HL-60 (cell line): ENCODE results near the gene FKRP.

Experiments used
- DNase-seq, 2 experiments: peaks; one replicate each; pipeline ENCODE4 v3.0.0-alpha.2; 2010 to 2020; ENCODE audit warnings: low read depth in 1 of 2, low spot score in 1 of 2
- H3K27ac ChIP-seq: fragments of 250-450 bp; sonication (Bioruptor Pico); replicated peaks from 2 replicates; pipeline ENCODE4 v1.5.1; 2020; ENCODE audit warnings: mild to moderate bottlenecking, moderate library complexity
- H3K27me3 ChIP-seq: fragments of 250-450 bp; sonication (Bioruptor Pico); 2 replicates; pipeline ENCODE4 v1.5.1; 2021; ENCODE audit warnings: mild to moderate bottlenecking, moderate library complexity; ENCODE audit not compliant: insufficient read depth, poor library complexity, severe bottlenecking
- H3K4me3 ChIP-seq: replicated peaks from 2 replicates; pipeline ENCODE4 v1.5.1; 2011; ENCODE audit warnings: mild to moderate bottlenecking, control low read depth, low read length; ENCODE audit not compliant: insufficient read depth
- GABPA ChIP-seq: IDR thresholded peaks from 2 replicates; pipeline ENCODE4 v1.6.1; 2012; ENCODE audit warnings: low read depth
- POLR2AphosphoS5 ChIP-seq: IDR thresholded peaks from 2 replicates; pipeline ENCODE4 v1.6.1; 2012; ENCODE audit warnings: low read depth
- SPI1 ChIP-seq: IDR thresholded peaks from 2 replicates; pipeline ENCODE4 v1.6.1; 2012; ENCODE audit warnings: low read depth, mild to moderate bottlenecking, borderline replicate concordance
- TF ChIP-seq, protein P1 (sequence below): IDR thresholded peaks from 2 replicates; pipeline ENCODE4 v1.6.1; 2012; ENCODE audit warnings: low read depth; ENCODE audit not compliant: insufficient replicate concordance
- TF ChIP-seq, protein P2 (sequence below): IDR thresholded peaks from one replicate; pipeline ENCODE4 v1.5.1; 2011; ENCODE audit warnings: low read length, control low read depth, inconsistent platforms; ENCODE audit not compliant: insufficient read depth

FKRP gene

DNA sequence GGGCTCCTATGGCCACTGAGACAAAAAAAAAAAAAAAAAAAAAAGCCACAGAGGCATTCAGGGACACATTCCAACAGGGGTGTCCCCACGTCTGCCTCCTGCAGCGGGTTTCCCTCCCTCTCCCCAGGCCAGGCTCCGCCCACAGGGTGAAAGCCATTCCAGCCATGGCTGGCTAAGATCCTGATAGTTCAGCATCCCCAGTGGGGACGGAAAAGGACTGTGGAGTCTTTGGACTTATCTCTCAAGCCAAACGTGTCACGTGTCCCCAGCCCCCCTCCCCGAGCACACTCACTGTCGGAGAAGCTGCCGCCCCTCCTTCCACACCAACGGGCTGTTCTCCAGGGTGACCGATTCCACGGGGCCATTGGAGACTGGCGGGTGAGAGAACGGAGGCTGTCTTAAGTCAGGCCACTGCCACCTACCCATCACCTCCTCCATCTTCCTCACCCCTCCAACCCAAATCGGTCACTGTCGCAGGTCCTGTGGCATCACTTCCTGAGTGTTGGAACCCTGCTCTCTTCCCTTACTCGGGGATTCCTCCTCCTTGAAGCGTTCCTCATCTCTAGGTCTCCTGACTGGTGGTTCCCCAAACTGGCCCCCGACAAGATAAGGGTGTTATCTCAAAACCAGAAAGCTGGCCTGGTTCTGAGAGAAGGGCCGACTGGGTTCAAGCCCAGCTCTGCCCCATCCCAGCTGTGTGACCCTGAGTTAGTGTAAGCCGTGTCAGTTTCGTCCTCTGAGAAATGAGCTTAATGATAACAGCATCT lies 9.1 kb upstream of the FKRP start:
- no peak for DNase-seq
- TF ChIP-seq POLR2AphosphoS5 (no peak), SPI1 (no peak), GABPA (no peak)
- TF ChIP-seq, protein P1, sequence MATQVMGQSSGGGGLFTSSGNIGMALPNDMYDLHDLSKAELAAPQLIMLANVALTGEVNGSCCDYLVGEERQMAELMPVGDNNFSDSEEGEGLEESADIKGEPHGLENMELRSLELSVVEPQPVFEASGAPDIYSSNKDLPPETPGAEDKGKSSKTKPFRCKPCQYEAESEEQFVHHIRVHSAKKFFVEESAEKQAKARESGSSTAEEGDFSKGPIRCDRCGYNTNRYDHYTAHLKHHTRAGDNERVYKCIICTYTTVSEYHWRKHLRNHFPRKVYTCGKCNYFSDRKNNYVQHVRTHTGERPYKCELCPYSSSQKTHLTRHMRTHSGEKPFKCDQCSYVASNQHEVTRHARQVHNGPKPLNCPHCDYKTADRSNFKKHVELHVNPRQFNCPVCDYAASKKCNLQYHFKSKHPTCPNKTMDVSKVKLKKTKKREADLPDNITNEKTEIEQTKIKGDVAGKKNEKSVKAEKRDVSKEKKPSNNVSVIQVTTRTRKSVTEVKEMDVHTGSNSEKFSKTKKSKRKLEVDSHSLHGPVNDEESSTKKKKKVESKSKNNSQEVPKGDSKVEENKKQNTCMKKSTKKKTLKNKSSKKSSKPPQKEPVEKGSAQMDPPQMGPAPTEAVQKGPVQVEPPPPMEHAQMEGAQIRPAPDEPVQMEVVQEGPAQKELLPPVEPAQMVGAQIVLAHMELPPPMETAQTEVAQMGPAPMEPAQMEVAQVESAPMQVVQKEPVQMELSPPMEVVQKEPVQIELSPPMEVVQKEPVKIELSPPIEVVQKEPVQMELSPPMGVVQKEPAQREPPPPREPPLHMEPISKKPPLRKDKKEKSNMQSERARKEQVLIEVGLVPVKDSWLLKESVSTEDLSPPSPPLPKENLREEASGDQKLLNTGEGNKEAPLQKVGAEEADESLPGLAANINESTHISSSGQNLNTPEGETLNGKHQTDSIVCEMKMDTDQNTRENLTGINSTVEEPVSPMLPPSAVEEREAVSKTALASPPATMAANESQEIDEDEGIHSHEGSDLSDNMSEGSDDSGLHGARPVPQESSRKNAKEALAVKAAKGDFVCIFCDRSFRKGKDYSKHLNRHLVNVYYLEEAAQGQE = no peak
- TF ChIP-seq, protein P2, sequence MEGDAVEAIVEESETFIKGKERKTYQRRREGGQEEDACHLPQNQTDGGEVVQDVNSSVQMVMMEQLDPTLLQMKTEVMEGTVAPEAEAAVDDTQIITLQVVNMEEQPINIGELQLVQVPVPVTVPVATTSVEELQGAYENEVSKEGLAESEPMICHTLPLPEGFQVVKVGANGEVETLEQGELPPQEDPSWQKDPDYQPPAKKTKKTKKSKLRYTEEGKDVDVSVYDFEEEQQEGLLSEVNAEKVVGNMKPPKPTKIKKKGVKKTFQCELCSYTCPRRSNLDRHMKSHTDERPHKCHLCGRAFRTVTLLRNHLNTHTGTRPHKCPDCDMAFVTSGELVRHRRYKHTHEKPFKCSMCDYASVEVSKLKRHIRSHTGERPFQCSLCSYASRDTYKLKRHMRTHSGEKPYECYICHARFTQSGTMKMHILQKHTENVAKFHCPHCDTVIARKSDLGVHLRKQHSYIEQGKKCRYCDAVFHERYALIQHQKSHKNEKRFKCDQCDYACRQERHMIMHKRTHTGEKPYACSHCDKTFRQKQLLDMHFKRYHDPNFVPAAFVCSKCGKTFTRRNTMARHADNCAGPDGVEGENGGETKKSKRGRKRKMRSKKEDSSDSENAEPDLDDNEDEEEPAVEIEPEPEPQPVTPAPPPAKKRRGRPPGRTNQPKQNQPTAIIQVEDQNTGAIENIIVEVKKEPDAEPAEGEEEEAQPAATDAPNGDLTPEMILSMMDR = no peak
- Histone ChIP-seq H3K27ac (no peak overlapping the region), H3K4me3 (no peak overlapping the region), H3K27me3 (no peaks in the 10 kb centered on the region)

DNA sequence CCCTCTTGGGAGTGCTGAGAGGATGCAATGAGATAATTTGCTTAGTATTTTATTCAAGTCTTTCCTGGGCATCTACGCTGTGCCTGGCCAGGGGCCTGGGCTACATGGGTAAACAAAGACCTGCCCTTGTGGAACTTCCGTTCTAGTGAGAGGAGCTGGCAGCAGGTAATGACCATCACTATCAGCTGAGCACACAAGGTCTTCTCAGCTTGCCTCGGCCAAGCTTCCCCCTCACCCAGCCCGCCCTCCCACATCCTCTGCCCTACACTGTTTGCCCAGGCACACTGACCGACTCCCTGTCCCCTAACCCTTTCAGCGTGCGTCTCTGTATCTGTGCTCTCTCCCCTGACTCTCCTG lies 8.6 kb upstream of the FKRP start:
- Histone ChIP-seq H3K27me3 (no peaks in the 10 kb centered on the region), H3K27ac (no peak overlapping the region), H3K4me3 (no peak overlapping the region)
- TF ChIP-seq GABPA = no peak
- no peak for DNase-seq

DNA sequence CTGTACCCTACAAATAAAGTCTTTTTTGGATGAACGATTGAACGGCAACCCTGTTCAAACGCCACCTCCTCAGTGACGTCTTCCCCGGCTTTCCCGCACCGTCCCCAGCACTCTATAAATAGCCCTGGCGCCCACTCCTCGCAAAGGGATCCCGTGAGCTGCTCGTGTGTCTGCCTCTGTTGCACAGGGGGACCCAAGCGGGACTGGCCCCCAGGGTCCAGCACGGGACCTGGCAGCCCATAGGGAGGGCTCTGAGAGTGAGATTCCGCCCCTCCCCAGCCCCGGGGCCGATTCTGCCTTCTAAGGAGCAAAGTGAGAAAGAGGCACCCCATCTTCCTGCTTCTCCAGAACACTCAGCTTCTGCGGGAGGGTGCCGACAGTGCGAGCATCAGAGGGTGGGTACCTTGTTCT lies 8.1 kb upstream of the FKRP start:
- TF ChIP-seq POLR2AphosphoS5 = no peak
- TF ChIP-seq, protein P1 = no peak
- no peak for TF ChIP-seq GABPA
- no peak for TF ChIP-seq SPI1
- TF ChIP-seq, protein P2 = no peak
- Histone ChIP-seq H3K4me3 (no peak overlapping the region), H3K27me3 (no peaks in the 10 kb centered on the region), H3K27ac (no peak overlapping the region)
- DNase-seq = no peak

DNA sequence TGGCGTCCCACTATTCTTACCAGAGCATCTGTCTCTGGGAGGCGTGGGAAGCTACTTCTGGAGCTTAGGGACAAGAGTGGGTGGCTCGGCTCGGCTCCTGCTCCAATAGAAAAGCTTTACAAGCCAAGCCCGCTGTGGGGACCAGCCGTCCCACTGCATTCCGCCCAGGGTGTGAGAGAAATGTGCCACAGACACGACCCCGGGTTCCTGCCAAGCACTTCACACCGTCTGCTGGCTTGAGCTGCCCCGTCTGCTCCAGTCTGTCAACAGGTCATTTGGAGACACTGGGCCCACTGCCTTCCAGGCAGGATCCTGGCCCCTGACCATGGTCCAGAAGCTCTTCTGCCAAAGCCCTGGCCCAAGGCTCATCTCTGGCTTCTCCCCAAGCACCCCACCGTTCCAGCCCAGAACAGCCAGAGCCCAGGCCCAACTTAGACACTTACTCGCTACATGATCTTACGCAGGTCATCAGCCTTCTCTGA lies 6.5 kb upstream of the FKRP start:
- DNase-seq = no peak
- Histone ChIP-seq H3K27ac (no peak overlapping the region), H3K4me3 (no peak overlapping the region), H3K27me3 (no peaks in the 10 kb centered on the region)
- TF ChIP-seq, protein P2 = no peak
- TF ChIP-seq, protein P1 = no peak
- no peak for TF ChIP-seq SPI1
- TF ChIP-seq GABPA = no peak
- no peak for TF ChIP-seq POLR2AphosphoS5
